Measurements from ENCODE around the gene MAP3K12. TPM values are rescaled to one million over a fixed set of nuclear protein-coding genes. Genes with fewer than 3 reads are reported as not detected.

MAP3K12 gene
- total RNA-seq, 1 experiment from 2014 or later = 14.7 TPM

DNA sequence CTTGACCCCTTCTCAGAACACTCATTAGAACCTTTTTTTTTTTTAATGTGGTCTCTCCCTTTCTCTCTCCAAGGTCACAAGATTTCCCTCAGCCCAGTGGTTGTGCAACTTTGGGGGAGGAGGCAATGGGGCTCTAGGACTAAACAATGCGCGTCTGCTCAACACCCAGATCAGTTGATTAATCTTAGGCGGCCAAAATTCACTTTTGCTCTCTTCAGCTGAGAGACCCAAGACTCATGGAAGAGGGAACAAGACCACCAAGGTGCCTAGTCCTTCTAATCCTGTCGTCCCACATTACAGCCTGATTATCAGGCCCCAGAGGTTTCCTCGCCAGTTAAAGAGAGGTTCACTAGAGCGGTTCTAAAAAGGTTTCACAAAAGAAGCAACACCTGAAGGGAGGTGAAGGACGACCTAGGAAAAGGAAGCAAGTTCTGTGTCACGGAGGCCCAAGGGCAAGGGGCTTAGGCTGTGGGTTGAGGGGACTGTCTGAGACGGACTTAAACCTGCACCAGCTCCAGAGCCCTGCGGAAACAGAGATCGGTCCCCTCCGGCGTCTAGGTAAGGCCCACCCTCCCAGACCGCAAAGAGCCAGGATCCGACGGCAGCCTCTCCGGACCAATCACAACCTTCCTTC, 1.0 kb upstream of the MAP3K12 start:
- Histone ChIP-seq H3K27me3 (ENCODE audit: insufficient read depth, low read depth) (no peaks in the 10 kb centered on the region), H3K4me3 (peak overlapping the region; percentile 77), H3K79me2 (ENCODE audit: low read depth) (peaks cover 26% of the 10 kb centered on the region), H3K9me3 (ENCODE audit: insufficient read depth, low read depth) (no peaks in the 10 kb centered on the region), H3F3A (ENCODE audit: insufficient read depth, low read depth) (peaks cover 26% of the 10 kb centered on the region), H3K4me2 (peak overlapping the region; percentile 98), H3K9me2 (ENCODE audit: insufficient read depth) (no peaks in the 10 kb centered on the region), H3K4me1 (replicated peaks; ENCODE audit: insufficient read depth) (peaks cover 22% of the 10 kb centered on the region), H2AFZ (peak overlapping the region; percentile 79), H3K27ac (peak overlapping the region; percentile 81), H4K20me1 (ENCODE audit: insufficient read depth) (no peaks in the 10 kb centered on the region), H3K36me3 (ENCODE audit: low read depth) (no peaks in the 10 kb centered on the region)
- TF ChIP-seq, protein P1, sequence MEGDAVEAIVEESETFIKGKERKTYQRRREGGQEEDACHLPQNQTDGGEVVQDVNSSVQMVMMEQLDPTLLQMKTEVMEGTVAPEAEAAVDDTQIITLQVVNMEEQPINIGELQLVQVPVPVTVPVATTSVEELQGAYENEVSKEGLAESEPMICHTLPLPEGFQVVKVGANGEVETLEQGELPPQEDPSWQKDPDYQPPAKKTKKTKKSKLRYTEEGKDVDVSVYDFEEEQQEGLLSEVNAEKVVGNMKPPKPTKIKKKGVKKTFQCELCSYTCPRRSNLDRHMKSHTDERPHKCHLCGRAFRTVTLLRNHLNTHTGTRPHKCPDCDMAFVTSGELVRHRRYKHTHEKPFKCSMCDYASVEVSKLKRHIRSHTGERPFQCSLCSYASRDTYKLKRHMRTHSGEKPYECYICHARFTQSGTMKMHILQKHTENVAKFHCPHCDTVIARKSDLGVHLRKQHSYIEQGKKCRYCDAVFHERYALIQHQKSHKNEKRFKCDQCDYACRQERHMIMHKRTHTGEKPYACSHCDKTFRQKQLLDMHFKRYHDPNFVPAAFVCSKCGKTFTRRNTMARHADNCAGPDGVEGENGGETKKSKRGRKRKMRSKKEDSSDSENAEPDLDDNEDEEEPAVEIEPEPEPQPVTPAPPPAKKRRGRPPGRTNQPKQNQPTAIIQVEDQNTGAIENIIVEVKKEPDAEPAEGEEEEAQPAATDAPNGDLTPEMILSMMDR (conservative IDR thresholded peaks at IDR 0.05) = no peak
- TF ChIP-seq EZH2 (IDR thresholded peaks at IDR 0.05; ENCODE audit: low read depth) = no peak
- intact Hi-C loops (cut with micrococcal nuclease; ENCODE audit: unreplicated experiment) = loop anchor here (2.0 to 10.0 kb wide), 3 partner anchors 48 to 435 kb away; partner anchors contain the start of genes AAAS and PCBP2
- TSS peak; percentile 95 for BruUV-seq (replicated peaks)
- no peak for DNase-seq
- CTCF ChIA-PET = interaction anchor here (0.7 to 1.6 kb wide), 6 partner anchors 49 to 494 kb away, joined by 3 to 14 read pairs (median 4); partner anchors contain the start of genes AAAS, EIF4B and ITGB7
- POLR2A ChIA-PET (ENCODE audit: unreplicated experiment) = interaction anchor here (0.5 to 1.5 kb wide), 14 partner anchors 14 to 596 kb away, joined by 3 to 13 read pairs (median 6); partner anchors contain the start of genes AAAS, ATP5MC2 and SPRYD3

DNA sequence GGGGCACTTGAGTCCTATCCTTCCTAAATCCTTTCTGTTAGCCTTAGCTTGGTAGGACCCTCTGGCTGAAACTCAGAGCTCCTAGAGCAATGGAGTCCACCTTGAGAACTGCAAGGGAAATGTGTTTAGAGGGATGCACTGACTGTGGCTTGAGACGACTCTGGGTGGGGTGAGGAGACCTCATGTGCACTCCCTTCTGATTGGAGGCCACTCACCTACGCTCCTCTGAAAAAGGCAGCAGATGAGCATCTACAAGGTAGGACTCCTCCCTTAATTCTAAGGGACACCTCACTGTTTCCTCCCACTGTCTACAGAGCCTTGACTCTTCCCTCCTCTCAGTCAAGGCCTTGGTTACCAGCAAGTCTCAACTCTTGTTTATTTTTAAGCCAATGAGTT, 1.0 kb downstream of the MAP3K12 start:
- H3K27ac ChIP-seq = no peak overlapping the region
- no peaks in the 10 kb centered on the region for H3K27me3 ChIP-seq (ENCODE audit: insufficient read depth, low read depth)
- H3K4me3 ChIP-seq = no peak overlapping the region
- intact Hi-C loops (cut with micrococcal nuclease; ENCODE audit: unreplicated experiment) = no loop called here
- BruUV-seq (replicated peaks) = no TSS peak
- H3K9me3 ChIP-seq (ENCODE audit: insufficient read depth, low read depth) = no peaks in the 10 kb centered on the region
- ChIA-PET POLR2A (ENCODE audit: unreplicated experiment) (interaction anchor here (0.6 to 0.7 kb wide), 2 partner anchors 126 to 145 kb away, joined by 4 to 37 read pairs; no protein-coding TSS in a partner anchor), CTCF (no interaction called here)
- no peak for DNase-seq
- H3K36me3 ChIP-seq (ENCODE audit: low read depth) = no peaks in the 10 kb centered on the region
- H3K79me2 ChIP-seq (ENCODE audit: low read depth) = peaks cover 18% of the 10 kb centered on the region
- H3F3A ChIP-seq (ENCODE audit: insufficient read depth, low read depth) = peaks cover 31% of the 10 kb centered on the region
- no peak for TF ChIP-seq EZH2 (IDR thresholded peaks at IDR 0.05; ENCODE audit: low read depth)
- TF ChIP-seq, protein P1 (conservative IDR thresholded peaks at IDR 0.05) = no peak
- peaks cover 30% of the 10 kb centered on the region for H3K4me1 ChIP-seq (replicated peaks; ENCODE audit: insufficient read depth)
- no peak overlapping the region for H2AFZ ChIP-seq
- H4K20me1 ChIP-seq (ENCODE audit: insufficient read depth) = no peaks in the 10 kb centered on the region
- H3K9me2 ChIP-seq (ENCODE audit: insufficient read depth) = no peaks in the 10 kb centered on the region
- H3K4me2 ChIP-seq = peak overlapping the region; percentile 98; the same call in 1 of the 2 replicates

DNA sequence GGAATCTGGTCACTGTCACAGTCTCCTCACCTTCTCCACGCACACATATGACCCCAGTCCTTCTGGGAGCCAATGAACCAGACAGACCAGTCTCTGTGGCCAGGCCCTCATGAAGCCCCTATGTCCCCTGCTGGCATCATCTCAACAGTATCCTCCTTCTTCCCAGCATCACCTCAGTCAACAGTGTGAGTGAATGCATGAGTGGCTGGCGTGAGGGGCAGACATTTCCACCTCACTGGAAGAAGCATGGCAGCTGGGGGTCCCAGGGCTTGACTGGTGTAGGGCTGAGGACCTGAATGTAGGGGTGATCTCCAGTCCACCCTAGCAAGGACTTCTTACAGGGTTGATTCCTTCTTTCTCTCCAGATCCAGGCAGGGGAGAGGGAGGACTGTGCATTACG, 1.8 kb downstream of the MAP3K12 start:
- TF ChIP-seq, protein P1 (conservative IDR thresholded peaks at IDR 0.05) = no peak
- no peak for TF ChIP-seq EZH2 (IDR thresholded peaks at IDR 0.05; ENCODE audit: low read depth)
- POLR2A ChIA-PET (ENCODE audit: unreplicated experiment) = no interaction called here
- Histone ChIP-seq H3K4me2 (no peak overlapping the region), H3K9me2 (ENCODE audit: insufficient read depth) (no peaks in the 10 kb centered on the region), H3K4me3 (no peak overlapping the region), H3K4me1 (replicated peaks; ENCODE audit: insufficient read depth) (peaks cover 28% of the 10 kb centered on the region), H2AFZ (no peak overlapping the region), H4K20me1 (ENCODE audit: insufficient read depth) (no peaks in the 10 kb centered on the region), H3K79me2 (ENCODE audit: low read depth) (peaks cover 11% of the 10 kb centered on the region), H3K9me3 (ENCODE audit: insufficient read depth, low read depth) (no peaks in the 10 kb centered on the region), H3K27ac (no peak overlapping the region), H3K36me3 (ENCODE audit: low read depth) (no peaks in the 10 kb centered on the region), H3F3A (ENCODE audit: insufficient read depth, low read depth) (peaks cover 31% of the 10 kb centered on the region), H3K27me3 (ENCODE audit: insufficient read depth, low read depth) (no peaks in the 10 kb centered on the region)
- no TSS peak for BruUV-seq (replicated peaks)
- CTCF ChIA-PET = interaction anchor here (0.7 kb wide), 1 partner anchor 511 kb away, joined by 3 read pairs; no protein-coding TSS in a partner anchor
- no peak for DNase-seq
- intact Hi-C loops (cut with micrococcal nuclease; ENCODE audit: unreplicated experiment) = no loop called here

Data from PC-9 (cell line).